DOHH2 (cell line): ENCODE results near the gene GRID1.

Experiments
- H3F3A ChIP-seq: fragments of 200-600 bp; sonication (generic), shearing (Covaris generic); 2 replicates; pipeline ENCODE4 v1.6.0; 2016; ENCODE audit warnings: antibody characterized with exemption, mild to moderate bottlenecking; ENCODE audit not compliant: control insufficient read depth, insufficient read depth
- H3K27ac ChIP-seq: fragments of 200-600 bp; sonication (generic); 2 replicates; pipeline ENCODE4 v1.5.1; 2014; ENCODE audit warnings: low read depth, mild to moderate bottlenecking, low read length, moderate library complexity
- H3K27me3 ChIP-seq: fragments of 200-600 bp; sonication (generic); 2 replicates; pipeline ENCODE4 v1.6.1; 2014; ENCODE audit warnings: mild to moderate bottlenecking, low read length, mixed read lengths; ENCODE audit not compliant: control insufficient read depth
- H3K36me3 ChIP-seq: fragments of 200-600 bp; sonication (generic); 2 replicates; pipeline ENCODE4 v1.6.1; 2014; ENCODE audit warnings: mild to moderate bottlenecking, low read length, moderate library complexity, mixed read lengths; ENCODE audit not compliant: control insufficient read depth
- H3K4me1 ChIP-seq: fragments of 200-600 bp; sonication (generic); 2 replicates; pipeline ENCODE4 v1.6.1; 2014; ENCODE audit warnings: mild to moderate bottlenecking, low read length, mixed read lengths; ENCODE audit not compliant: control insufficient read depth
- H3K4me2 ChIP-seq: fragments of 200-600 bp; sonication (generic); 2 replicates; pipeline ENCODE4 v1.6.0; 2014; ENCODE audit warnings: mild to moderate bottlenecking, low read length, moderate library complexity
- H3K4me3 ChIP-seq: fragments of 200-600 bp; sonication (generic); 2 replicates; pipeline ENCODE4 v1.5.1; 2014; ENCODE audit warnings: mild to moderate bottlenecking, low read length, mixed read lengths
- H3K79me2 ChIP-seq: fragments of 200-600 bp; sonication (generic); 2 replicates; pipeline ENCODE4 v1.6.1; 2014; ENCODE audit warnings: mild to moderate bottlenecking, low read length, mixed read lengths; ENCODE audit not compliant: control insufficient read depth
- H3K9me2 ChIP-seq: fragments of 200-600 bp; sonication (generic); replicated peaks from 2 replicates; pipeline ENCODE4 v1.6.1; 2014; ENCODE audit warnings: mild to moderate bottlenecking, low read length, mixed read lengths; ENCODE audit not compliant: control insufficient read depth
- H3K9me3 ChIP-seq: fragments of 200-600 bp; sonication (generic); 2 replicates; pipeline ENCODE4 v1.6.1; 2014; ENCODE audit warnings: antibody characterized with exemption, low read length, mixed read lengths; ENCODE audit not compliant: control insufficient read depth, insufficient read depth
- H4K20me1 ChIP-seq: fragments of 200-600 bp; sonication (generic); 2 replicates; pipeline ENCODE4 v1.6.0; 2014; ENCODE audit warnings: low read depth, mild to moderate bottlenecking, antibody characterized with exemption, low read length, moderate library complexity; ENCODE audit not compliant: control insufficient read depth, insufficient read depth
- CTCF ChIP-seq: fragments of 200-600 bp; sonication (generic); IDR thresholded peaks from one replicate; pipeline ENCODE4 v1.5.1; 2014; ENCODE audit warnings: antibody characterized with exemption, mild to moderate bottlenecking, low read depth, low read length; ENCODE audit not compliant: poor library complexity, severe bottlenecking
- EZH2phosphoT487 ChIP-seq: fragments of 200-600 bp; sonication (generic); IDR thresholded peaks from 2 replicates; pipeline ENCODE4 v1.6.1; 2017; ENCODE audit warnings: borderline replicate concordance, mild to moderate bottlenecking, antibody characterized with exemption, low read length, moderate library complexity, mixed read lengths

GRID1 gene

GRCh38 chr10:86261941-86262687, 104.5 kb downstream of the GRID1 start:
- H3F3A ChIP-seq: no peaks in the 10 kb centered on the region
- TF ChIP-seq CTCF (peak; percentile 58), EZH2phosphoT487 (no peak)
- H4K20me1 ChIP-seq: no peaks in the 10 kb centered on the region
- no peaks in the 10 kb centered on the region for H3K9me2 ChIP-seq
- no peaks in the 10 kb centered on the region for H3K36me3 ChIP-seq
- no peaks in the 10 kb centered on the region for H3K79me2 ChIP-seq
- H3K27me3 ChIP-seq: no peaks in the 10 kb centered on the region; the same call in 1 of the 2 replicates
- H3K27ac ChIP-seq: no peak overlapping the region
- no peaks in the 10 kb centered on the region for H3K4me1 ChIP-seq
- no peak overlapping the region for H3K4me2 ChIP-seq
- no peak overlapping the region for H3K4me3 ChIP-seq
- no peaks in the 10 kb centered on the region for H3K9me3 ChIP-seq

GRCh38 chr10:86261470-86261869, 105.1 kb downstream of the GRID1 start:
- no peaks in the 10 kb centered on the region for H4K20me1 ChIP-seq
- no peak for TF ChIP-seq EZH2phosphoT487
- H3K9me3 ChIP-seq: no peaks in the 10 kb centered on the region
- H3K79me2 ChIP-seq: no peaks in the 10 kb centered on the region
- H3K9me2 ChIP-seq: no peaks in the 10 kb centered on the region
- no peak overlapping the region for H3K4me3 ChIP-seq
- no peaks in the 10 kb centered on the region for H3K4me1 ChIP-seq
- H3K36me3 ChIP-seq: no peaks in the 10 kb centered on the region
- no peaks in the 10 kb centered on the region; the same call in 1 of the 2 replicates for H3K27me3 ChIP-seq
- H3K27ac ChIP-seq: no peak overlapping the region
- H3F3A ChIP-seq: no peaks in the 10 kb centered on the region
- H3K4me2 ChIP-seq: no peak overlapping the region

- no peaks in the 10 kb centered on the region for H3K9me2 ChIP-seq
- no peaks in the 10 kb centered on the region for H3F3A ChIP-seq
- H4K20me1 ChIP-seq: no peaks in the 10 kb centered on the region
- no peak for TF ChIP-seq EZH2phosphoT487
- no peak for TF ChIP-seq CTCF
- no peak overlapping the region for H3K27ac ChIP-seq
- no peaks in the 10 kb centered on the region; the same call in 1 of the 2 replicates for H3K27me3 ChIP-seq
- H3K4me1 ChIP-seq: no peaks in the 10 kb centered on the region
- H3K4me3 ChIP-seq: no peak overlapping the region
- H3K36me3 ChIP-seq: no peaks in the 10 kb centered on the region
- H3K4me2 ChIP-seq: no peak overlapping the region
- no peaks in the 10 kb centered on the region for H3K9me3 ChIP-seq
- H3K79me2 ChIP-seq: no peaks in the 10 kb centered on the region
These were observed 106.0 kb downstream of the GRID1 start for GRCh38 chr10:86260564-86260963.

- Histone ChIP-seq H3K9me3 (no peaks in the 10 kb centered on the region), H3K27me3 (no peaks in the 10 kb centered on the region; the same call in 1 of the 2 replicates), H3K27ac (no peak overlapping the region), H4K20me1 (no peaks in the 10 kb centered on the region), H3K4me2 (no peak overlapping the region), H3K79me2 (no peaks in the 10 kb centered on the region), H3F3A (no peaks in the 10 kb centered on the region), H3K36me3 (no peaks in the 10 kb centered on the region), H3K4me1 (no peaks in the 10 kb centered on the region), H3K9me2 (no peaks in the 10 kb centered on the region), H3K4me3 (no peak overlapping the region)
- no peak for TF ChIP-seq EZH2phosphoT487
- no peak for TF ChIP-seq CTCF
These were observed 106.6 kb downstream of the GRID1 start for GRCh38 chr10:86259901-86260562.
